ENCODE results near the gene ELMOD1. TPM values are rescaled to one million over a fixed set of nuclear protein-coding genes. Genes with fewer than 3 reads are reported as not detected.

ELMOD1 gene
- total RNA-seq, 1 experiment from 2014 or later = not detected

DNA sequence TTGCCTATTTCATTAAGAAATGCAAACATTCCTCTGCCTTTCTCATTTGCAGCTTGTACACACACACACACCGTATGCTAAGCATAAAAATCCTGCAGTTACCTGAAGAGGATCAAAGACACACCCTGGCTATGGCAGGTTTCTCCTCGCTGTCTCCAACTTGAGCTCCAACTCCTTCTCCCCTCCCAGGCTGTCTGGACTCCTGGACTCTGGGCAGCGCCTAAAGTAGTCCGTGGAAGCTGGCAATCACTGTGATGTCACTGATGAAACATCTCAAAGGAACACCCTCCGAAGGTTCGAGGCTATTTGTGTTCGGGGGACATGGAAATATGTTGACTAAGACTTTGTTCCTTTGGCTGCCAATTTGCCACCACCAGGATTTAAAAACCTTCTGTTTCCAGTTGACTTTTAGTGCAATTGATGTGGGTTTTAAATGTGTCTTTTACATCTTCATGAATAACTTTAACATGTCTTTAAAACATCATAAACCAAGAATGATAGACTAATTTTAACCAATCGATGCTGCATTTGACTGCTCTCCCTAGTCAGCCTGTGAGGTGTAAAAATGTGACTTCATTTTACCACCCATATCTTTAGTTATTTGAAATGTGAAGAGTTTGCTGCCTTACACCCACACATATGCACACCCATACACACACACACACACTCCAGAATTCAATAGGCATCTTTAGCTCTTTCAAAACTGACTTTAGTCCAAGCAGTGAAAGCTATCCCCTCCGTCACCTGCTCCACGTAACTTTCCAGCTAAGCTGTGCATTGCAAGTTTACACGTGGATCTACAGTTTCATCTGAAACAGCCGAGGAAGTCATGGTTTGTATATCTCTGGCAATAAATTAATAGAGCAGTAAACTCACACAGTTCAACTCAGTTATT lies 121.2 kb downstream of the ELMOD1 start, which contains the start of gene SLN:
Gene SLN (minus strand): TSS at position 196 of the 895 bp plus-strand sequence.
- no peak for DNase-seq (ENCODE audit: extremely low read depth, low read depth)

DNA sequence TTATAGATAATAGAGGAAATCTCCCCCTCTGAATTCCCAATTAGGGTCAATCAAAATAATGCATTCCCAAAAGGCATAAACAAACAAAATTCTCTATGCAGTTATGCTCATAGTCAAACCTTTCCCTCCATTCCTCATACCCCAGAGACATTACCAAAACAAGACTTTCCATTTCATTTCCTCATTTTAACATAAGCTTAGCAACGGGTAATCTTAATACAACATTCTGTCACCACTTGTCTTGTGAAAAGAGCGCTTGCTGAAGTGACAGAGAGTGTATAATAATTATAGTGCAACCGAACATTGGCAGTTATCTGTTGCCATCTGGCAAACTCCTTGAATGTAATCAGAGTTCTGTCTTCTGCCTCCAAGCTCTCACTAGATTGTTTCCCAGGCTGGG lies 122.1 kb downstream of the ELMOD1 start:
- no peak for DNase-seq (ENCODE audit: extremely low read depth, low read depth)

Other genes with a start within 250 kb of the ELMOD1 start
- gene CWF19L2, start 133.3 kb upstream of the ELMOD1 start, total RNA-seq (2014; rRNA removed; shearing (Covaris generic)) = 6.9 and 8.9 TPM in 2 replicates
- gene ALKBH8, start 25.4 kb upstream of the ELMOD1 start, total RNA-seq (2014; rRNA removed; shearing (Covaris generic)) = 5.7 and 7.9 TPM in 2 replicates
- not detected in 2 replicates for gene SLN, start 120.9 kb downstream of the ELMOD1 start, total RNA-seq (2014; rRNA removed; shearing (Covaris generic))